ENCODE data around the gene PPP1R37. TPM values are rescaled to one million over a fixed set of nuclear protein-coding genes. Genes with fewer than 3 reads are reported as not detected.

The PPP1R37 gene
- total and polyA plus RNA-seq, 2 donors (not counting 3 experiments of a cell fraction or from before 2014, with no cell fraction given) = 16.2 to 27.1 TPM

DNA sequence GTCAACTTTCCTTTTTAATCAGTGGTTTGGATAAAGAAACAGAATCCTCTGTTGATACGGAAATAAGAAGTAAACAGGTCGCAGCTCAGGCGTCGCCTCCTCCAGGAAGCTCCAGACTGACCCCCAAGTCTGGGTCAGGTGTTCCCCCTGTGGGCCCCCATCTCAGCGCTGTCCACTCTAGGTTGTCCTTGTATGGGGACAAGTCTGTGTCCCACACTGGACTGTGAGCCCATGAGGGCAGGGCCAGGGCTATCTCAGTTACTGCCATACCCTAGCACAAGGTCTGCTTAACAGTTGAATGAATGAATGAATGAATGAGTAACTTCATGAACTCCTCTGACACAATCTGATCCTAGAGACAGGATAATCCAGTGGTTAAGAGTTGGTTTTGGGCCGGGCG lies 46.6 kb upstream of the PPP1R37 start:
- BruUV-seq (replicated peaks) = no TSS peak
- ChIA-PET POLR2A (no interaction called here), CTCF (no interaction called here)
- dilution Hi-C loops (cut with MboI; ENCODE audit: extremely low pct_ligation_motif_present, low sequenced_read_pairs) = no loop called here
- Histone ChIP-seq H3K27me3 (ENCODE audit: control insufficient read depth in 2 of 2, insufficient read depth in 2 of 2, low read length in 2 of 2) (no peaks in the 10 kb centered on the region), H3K4me1 (ENCODE audit: control insufficient read depth, extremely low read depth, insufficient read depth, low read length) (no peaks in the 10 kb centered on the region), H2AFZ (ENCODE audit: low read depth, low read length) (no peak overlapping the region), H3K79me2 (ENCODE audit: control insufficient read depth, insufficient read depth, low read length) (peaks cover 68% of the 10 kb centered on the region), H3K9me1 (replicated peaks; ENCODE audit: control insufficient read depth, extremely low read depth, insufficient read depth, low read length) (no peaks in the 10 kb centered on the region), H3K9me3 (replicated peaks; ENCODE audit: control insufficient read depth, insufficient read depth, low read length) (no peaks in the 10 kb centered on the region), H4K20me1 (replicated peaks; ENCODE audit: control insufficient read depth, extremely low read depth, insufficient read depth, low read length) (no peaks in the 10 kb centered on the region), H3K4me3 (replicated peaks in 1 of 3; ENCODE audit: insufficient read depth in 1 of 3, low read depth in 1 of 3, low read length in 3 of 3) (no peak overlapping the region), H3K4me2 (ENCODE audit: insufficient read depth, low read length) (no peak overlapping the region), H3K27ac (ENCODE audit: insufficient read depth, low read depth, low read length) (no peak overlapping the region), H3K36me3 (ENCODE audit: control insufficient read depth in 2 of 2, extremely low read depth in 1 of 2, insufficient read depth in 2 of 2, low read length in 2 of 2) (peaks cover 5 to 26% of the 10 kb centered on the region in 2 experiments), H3K9ac (replicated peaks; ENCODE audit: extremely low read depth, insufficient read depth, low read length) (no peak overlapping the region)
- intact Hi-C loops (cut with micrococcal nuclease) = no loop called here
- TF ChIP-seq GATA2 (IDR thresholded peaks at IDR 0.05; ENCODE audit: insufficient read depth, insufficient read length, low read depth, low read length) (no peak), POLR2A (IDR thresholded peaks at IDR 0.05; ENCODE audit: low read depth, low read length) (no peak), MAX (IDR thresholded peaks at IDR 0.05; ENCODE audit: insufficient read depth, insufficient read length) (no peak), POLR2AphosphoS5 (IDR thresholded peaks at IDR 0.05; ENCODE audit: insufficient read depth, low read depth, low read length) (no peak), JUN (IDR thresholded peaks at IDR 0.05; ENCODE audit: borderline replicate concordance, insufficient read depth, insufficient read length, low read depth) (no peak), MYC (IDR thresholded peaks at IDR 0.05; ENCODE audit: low read depth, low read length) (no peak), FOS (IDR thresholded peaks at IDR 0.05; ENCODE audit: borderline replicate concordance, insufficient read depth, low read length) (no peak), EZH2 (IDR thresholded peaks at IDR 0.05; ENCODE audit: borderline replicate concordance, low read depth, low read length, severe bottlenecking) (no peak)
- TF ChIP-seq, protein P1, sequence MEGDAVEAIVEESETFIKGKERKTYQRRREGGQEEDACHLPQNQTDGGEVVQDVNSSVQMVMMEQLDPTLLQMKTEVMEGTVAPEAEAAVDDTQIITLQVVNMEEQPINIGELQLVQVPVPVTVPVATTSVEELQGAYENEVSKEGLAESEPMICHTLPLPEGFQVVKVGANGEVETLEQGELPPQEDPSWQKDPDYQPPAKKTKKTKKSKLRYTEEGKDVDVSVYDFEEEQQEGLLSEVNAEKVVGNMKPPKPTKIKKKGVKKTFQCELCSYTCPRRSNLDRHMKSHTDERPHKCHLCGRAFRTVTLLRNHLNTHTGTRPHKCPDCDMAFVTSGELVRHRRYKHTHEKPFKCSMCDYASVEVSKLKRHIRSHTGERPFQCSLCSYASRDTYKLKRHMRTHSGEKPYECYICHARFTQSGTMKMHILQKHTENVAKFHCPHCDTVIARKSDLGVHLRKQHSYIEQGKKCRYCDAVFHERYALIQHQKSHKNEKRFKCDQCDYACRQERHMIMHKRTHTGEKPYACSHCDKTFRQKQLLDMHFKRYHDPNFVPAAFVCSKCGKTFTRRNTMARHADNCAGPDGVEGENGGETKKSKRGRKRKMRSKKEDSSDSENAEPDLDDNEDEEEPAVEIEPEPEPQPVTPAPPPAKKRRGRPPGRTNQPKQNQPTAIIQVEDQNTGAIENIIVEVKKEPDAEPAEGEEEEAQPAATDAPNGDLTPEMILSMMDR (IDR thresholded peaks at IDR 0.05; ENCODE audit: extremely low read depth in 1 of 2, insufficient read depth in 1 of 2, low read depth in 1 of 2, low read length in 2 of 2) = no peak
- no peak for DNase-seq (ENCODE audit: low read depth, low spot score)
- FAIRE-seq = no peak

All from endothelial cell of umbilical vein (primary cell).